ENCODE measurements around the gene TRIM41.
A peak's percentile ranks its signal among the peaks of the same experiment; 100 is the strongest.
"Not testable (repeated sequence)": the region's sequence is repeated elsewhere in the genome, so short reads cannot be mapped to it uniquely, and the experiment has no call there.

TRIM41 gene

DNA sequence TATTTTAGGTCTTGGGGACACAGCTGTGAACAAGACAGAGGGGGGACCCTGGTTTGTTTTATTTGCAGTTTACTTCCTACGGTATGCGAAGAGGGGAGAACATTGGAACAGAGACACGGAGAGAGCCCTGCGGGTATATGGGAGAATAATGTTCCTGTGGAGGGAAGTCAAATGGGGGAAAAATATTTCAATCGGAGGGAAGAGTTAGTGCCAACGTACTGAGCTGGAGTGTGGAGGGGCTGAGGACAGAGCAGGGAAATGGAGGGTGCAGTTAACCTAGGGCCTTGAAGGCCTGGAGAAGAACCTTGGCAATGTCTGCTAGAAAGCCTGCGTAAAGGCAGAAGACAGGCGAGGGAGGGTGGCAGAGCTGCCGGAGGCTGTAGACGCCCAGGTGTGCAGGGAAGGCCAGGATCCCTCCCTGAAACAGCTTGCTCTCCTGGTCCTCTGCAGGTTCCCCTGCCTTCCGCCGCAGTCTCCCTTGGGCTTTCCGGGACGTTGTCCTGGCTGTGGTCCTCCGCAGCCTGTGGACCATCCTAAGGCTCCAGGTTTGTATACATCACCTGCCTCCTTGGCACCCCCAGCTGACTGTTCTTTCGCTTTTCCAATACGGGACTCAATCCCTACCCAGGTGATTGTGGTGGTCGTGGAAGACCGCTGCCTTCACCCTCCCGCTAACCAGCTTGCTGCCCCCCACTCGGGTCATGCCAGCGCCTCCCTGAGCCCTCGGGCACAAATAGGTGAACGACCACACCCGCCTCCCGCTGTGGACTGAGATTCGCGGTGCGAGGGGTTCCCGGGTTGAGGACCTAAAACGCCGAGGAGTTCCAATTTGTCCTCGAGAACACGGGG, 22.6 kb downstream of the TRIM41 start:
- no peak for FAIRE-seq
- no peak for DNase-seq (ENCODE audit: extremely low spot score, insufficient read length, low read depth)

GRCh38 chr5:181246276-181247049, 23.4 kb downstream of the TRIM41 start:
- DNase-seq (ENCODE audit: extremely low spot score, insufficient read length, low read depth): peak; percentile 74
- FAIRE-seq: peak; percentile 38

DNA sequence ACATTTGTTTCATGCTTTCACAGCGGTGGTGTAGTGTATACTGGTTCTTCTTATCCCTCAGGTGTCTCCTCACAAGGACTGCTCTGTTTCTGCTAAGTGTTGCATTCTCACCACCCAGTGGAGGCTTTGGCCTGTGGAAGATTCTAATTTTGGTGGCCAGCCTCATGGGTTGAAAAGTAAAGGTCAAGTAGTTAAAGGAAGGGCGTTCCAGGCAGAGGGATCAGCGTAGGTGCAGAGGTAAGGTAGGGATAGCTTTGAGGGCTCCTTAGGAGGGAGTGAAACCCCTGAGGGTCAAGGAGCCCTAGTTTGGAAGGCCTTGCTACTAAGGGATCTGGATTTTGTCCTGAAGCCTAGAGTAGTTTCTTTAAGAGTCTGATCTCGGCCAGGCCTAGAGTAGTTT, 25.2 kb downstream of the TRIM41 start:
- no peak for FAIRE-seq

GRCh38 chr5:181255276-181255675, 32.2 kb downstream of the TRIM41 start:
- FAIRE-seq (no peak), DNase-seq (ENCODE audit: extremely low spot score, insufficient read length, low read depth) (no peak)

More for the DNA sequence above, 25.2 kb downstream of the TRIM41 start:
- DNase-seq (ENCODE audit: extremely low spot score, insufficient read length, low read depth): no peak

DNA sequence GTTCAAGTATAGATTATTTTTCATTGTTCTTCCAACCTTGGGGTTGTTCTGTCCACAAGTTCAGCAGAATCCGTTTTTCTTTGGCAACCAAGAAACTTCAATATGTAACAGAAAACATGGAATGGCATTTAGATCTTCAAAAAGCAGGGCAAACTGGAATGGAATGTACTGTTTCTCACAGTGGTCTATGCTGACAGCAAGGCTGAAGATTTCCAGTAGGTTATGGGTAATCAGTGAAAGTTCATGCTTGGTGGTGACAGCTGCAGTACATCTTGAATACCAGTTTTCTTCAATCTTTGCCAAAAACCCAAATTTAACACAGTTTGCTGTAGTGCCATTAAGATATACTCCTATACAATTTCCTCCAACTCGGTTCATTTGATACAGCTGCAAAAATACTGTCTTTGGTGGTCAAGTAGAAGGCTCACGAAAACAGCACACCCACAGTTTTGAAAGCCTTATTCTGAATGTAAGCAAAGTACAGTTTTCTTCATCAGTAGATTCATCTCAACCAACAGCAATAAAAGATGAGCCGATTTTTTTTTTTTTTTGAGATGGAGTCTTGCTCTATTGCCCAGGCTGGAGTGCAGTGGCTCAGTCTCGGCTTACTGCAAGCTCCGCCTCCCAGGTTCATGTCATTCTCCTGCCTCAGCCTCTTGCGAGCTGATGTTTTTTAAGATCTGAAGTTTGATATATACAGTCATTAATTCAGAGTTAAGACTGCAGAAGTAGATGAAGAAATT, 32.9 kb downstream of the TRIM41 start:
- FAIRE-seq (no peak), DNase-seq (ENCODE audit: extremely low spot score, insufficient read length, low read depth) (no peak)

DNA sequence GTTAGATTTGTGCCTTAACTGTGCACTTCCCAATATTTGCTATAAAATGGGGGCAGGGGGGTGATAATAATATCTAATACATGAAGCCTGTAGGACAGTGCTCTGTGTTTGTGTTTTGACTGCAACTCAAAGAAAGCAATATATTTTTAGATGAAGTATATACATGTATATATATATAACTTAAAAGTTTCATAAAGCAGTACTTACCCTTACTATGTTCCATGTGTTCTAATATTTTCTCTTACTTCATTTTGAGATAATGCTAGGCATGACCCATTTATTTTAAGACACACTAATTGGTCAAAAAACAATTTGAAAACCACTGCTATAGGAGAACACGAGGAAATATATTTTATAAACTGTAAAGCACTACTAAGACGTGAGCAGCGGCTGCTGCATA, 35.5 kb downstream of the TRIM41 start:
- FAIRE-seq (no peak), DNase-seq (ENCODE audit: extremely low spot score, insufficient read length, low read depth) (no peak)

GRCh38 chr5:181259283-181259682, 36.2 kb downstream of the TRIM41 start:
- no peak for FAIRE-seq

DNA sequence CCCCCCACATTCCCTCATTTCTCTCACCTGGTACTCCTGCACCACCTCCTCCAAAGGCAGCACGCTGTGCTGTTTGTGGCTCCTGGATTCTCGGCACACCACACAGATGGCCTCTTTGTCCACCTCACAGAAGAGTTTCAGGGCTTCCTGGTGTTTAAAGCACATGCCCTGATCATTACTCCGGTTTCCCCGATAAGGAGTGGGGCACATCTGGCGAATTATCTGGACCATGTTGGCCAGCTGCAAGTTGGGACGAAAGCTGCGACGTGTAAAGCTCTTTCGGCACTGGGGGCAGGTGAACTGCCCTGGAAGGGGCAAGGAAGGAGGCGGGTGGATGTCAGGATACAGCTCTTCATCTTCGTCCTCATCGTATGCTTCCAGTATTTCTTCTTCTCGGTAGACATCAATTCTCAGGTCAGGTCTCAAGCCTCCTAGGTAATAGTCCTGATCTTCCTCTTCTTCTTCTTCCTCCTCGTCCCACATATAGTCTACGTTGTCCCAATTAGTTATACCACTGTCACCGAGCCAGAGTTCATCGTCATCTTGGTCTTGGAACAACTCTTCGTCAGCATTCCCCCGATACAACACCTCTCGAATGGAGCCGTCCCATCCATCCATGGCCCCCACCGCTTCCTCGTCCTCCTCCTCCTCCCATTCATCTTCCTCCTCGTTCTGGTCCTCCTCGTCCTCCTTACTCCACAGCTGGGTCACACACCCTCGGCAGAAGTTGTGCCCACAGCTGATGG, 37.1 kb downstream of the TRIM41 start:
- no peak for DNase-seq (ENCODE audit: extremely low spot score, insufficient read length, low read depth)
- FAIRE-seq: no peak

More at GRCh38 chr5:181259283-181259682, 36.2 kb downstream of the TRIM41 start:
- no peak for DNase-seq (ENCODE audit: extremely low spot score, insufficient read length, low read depth)

DNA sequence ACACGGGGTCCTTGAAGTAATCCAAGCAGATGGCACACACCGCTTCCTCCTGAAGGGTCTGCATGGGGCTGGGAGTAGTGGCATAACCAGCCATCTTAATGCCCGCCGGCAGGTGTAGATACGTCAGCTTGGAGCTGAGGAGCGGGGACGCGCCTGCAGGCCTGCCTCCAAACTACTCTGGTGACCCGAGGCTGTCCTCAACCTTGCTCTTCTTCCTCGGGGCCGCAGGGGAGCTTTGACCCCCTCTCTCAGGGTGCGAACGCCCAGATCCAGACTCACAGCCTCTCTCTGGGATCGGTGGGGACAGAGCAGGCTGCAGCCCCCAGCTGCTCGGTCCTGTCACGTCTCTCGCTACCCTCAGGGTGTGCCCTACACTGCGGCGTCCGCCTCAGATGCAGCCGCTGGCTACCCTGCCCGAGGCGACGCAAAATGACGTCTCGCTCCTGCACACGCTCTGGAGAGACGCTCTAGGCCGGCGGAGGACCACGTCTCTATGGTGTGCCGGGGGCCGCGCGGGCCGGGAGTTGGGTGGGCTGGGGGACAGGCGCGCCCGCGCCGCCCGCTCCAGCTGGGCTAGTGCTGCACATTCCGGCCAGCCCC, 37.7 kb downstream of the TRIM41 start, which contains the start of gene TRIM52:
Gene TRIM52, minus strand, starts transcription at position 424 of the 600 bp plus-strand sequence. Its CDS starts 330 bp downstream, at position 94.
- peak; percentile 92 for FAIRE-seq

GRCh38 chr5:181261320-181262049, 38.4 kb downstream of the TRIM41 start:
- peak; percentile 68 for FAIRE-seq
- DNase-seq (ENCODE audit: extremely low spot score, insufficient read length, low read depth): no peak

More for the DNA sequence above, 37.7 kb downstream of the TRIM41 start, which contains the start of gene TRIM52:
- peak; percentile 80 for DNase-seq (ENCODE audit: extremely low spot score, insufficient read length, low read depth)

DNA sequence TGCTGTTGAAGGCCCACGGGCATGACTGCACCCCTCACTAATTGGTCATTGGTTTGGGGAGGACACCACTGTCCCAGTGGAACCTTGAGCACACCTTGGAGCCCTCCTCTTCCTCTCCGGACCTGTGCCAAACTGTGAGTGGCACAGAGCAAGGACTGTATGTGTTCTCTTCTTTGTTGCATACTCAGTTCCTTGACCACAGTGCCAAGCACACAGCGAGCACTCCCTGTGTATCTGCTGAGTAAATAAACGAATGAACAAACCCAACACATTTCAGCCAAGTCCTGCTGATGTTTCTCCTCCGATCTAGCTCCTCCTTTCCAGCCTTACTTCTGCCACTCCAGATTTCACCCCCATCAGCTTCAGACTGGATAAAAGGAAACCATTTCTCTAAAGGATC, 40.6 kb downstream of the TRIM41 start:
- no peak for FAIRE-seq
- no peak for DNase-seq (ENCODE audit: extremely low spot score, insufficient read length, low read depth)

- FAIRE-seq: no peak
- DNase-seq (ENCODE audit: extremely low spot score, insufficient read length, low read depth): no peak
Observed at GRCh38 chr5:181265092-181265671, 42.1 kb downstream of the TRIM41 start.

- FAIRE-seq; DNase-seq (ENCODE audit: extremely low spot score, insufficient read length, low read depth): not testable (repeated sequence)
Observed at GRCh38 chr5:181267291-181267904, 44.3 kb downstream of the TRIM41 start.

DNA sequence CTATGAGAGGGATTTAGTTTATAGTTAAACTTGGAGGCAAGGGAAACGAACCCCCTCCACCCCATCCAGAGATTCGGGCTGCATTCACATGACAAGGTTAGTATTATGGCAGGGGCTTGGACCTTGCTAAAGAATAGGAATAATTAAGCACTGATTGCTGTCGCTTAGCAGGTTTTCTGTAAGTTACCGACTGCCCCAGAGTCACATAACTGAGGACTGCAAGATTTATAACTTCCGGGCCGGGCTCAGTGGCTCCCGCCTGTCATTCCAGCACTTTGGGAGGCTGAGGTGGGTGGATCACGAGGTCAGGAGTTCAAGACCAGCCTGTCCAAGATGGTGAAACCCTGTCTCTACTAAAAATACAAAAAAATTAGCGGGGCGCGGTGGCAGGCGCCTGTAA, 44.8 kb downstream of the TRIM41 start:
- DNase-seq (ENCODE audit: extremely low spot score, insufficient read length, low read depth); FAIRE-seq: not testable (repeated sequence)

GRCh38 chr5:181271081-181271480, 48.0 kb downstream of the TRIM41 start:
- FAIRE-seq: no peak
- no peak for DNase-seq (ENCODE audit: extremely low spot score, insufficient read length, low read depth)

- FAIRE-seq; DNase-seq (ENCODE audit: extremely low spot score, insufficient read length, low read depth): not testable (repeated sequence)
Observed at GRCh38 chr5:181273433-181273744, 50.3 kb downstream of the TRIM41 start.

DNA sequence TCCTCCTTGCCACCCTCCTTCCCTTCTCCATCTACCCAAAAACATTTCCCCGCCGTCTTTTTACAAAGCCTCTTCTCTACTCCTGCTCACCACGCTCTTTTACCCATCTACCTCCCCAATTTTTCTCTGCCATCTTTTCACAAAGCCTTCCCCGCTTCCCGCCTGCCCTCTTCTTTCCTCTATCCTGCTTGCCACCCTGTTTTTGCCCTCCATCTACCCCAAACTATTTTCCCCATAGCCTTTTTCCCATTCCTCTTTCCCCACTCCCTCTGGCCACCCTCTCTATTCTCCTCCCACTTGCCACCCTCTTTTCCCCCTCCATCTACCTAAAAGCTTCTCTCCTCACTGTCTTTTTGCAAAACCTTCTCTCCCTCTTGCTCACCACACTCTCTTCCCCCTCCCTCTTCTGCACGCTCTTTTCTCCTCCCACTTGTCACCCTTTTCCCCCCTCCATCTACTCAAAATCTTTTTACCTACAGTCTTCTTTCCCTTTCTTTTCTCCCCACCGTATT, 57.2 kb downstream of the TRIM41 start:
- FAIRE-seq: no peak
- no peak for DNase-seq (ENCODE audit: extremely low spot score, insufficient read length, low read depth)
